H1 (cell line): ENCODE results near the gene TXK. TPM values are rescaled to one million over a fixed set of nuclear protein-coding genes. Genes with fewer than 3 reads are reported as not detected.

Experiments
- CTCF ChIA-PET: fragments of 300-600 bp; sonication (Branson Sonifier 250); formaldehyde crosslinking; loops from one replicate; lab custom pipeline; 2021; ENCODE audit not compliant: partially characterized antibody; lab: Charles Lee
- POLR2A ChIA-PET: fragments of 300-600 bp; sonication (Branson Sonifier 250); formaldehyde crosslinking; loops from one replicate; lab custom pipeline; 2021; ENCODE audit warnings: inconsistent platforms; ENCODE audit not compliant: partially characterized antibody; lab: Charles Lee
- DNase-seq, 2 experiments: peaks; one replicate each; pipeline versions ENCODE4 v3.0.0 to v3.0.0-alpha.2; 2010 to 2022; ENCODE audit warnings: low spot score in 2 of 2, low read depth in 1 of 2, mixed read lengths in 1 of 2
- FAIRE-seq: peaks from 2 replicates; lab custom pipeline; 2011; peaks lifted over from hg19 to GRCh38; lab: Jason Lieb, UNC
- H2AFZ ChIP-seq: 2 replicates; pipeline ENCODE4 v1.8.1; 2012; ENCODE audit warnings: low read length, inconsistent platforms
- H2AK5ac ChIP-seq: 2 replicates; pipeline ENCODE4 v1.6.1; 2013; ENCODE audit warnings: low read depth, low read length
- H2BK120ac ChIP-seq: replicated peaks from 2 replicates; pipeline ENCODE3; 2013; ENCODE audit warnings: low read depth, low read length, inconsistent platforms
- H2BK12ac ChIP-seq: 2 replicates; pipeline ENCODE4 v1.6.1; 2013; ENCODE audit warnings: low read depth, low read length
- H2BK15ac ChIP-seq: 2 replicates; pipeline ENCODE4 v1.6.1; 2013; ENCODE audit warnings: low read length
- H2BK20ac ChIP-seq: 2 replicates; pipeline ENCODE4 v1.6.1; 2013; ENCODE audit warnings: low read length
- H2BK5ac ChIP-seq: 2 replicates; pipeline ENCODE4 v1.6.1; 2013; ENCODE audit warnings: low read depth, low read length
- H3K14ac ChIP-seq: 2 replicates; pipeline ENCODE4 v1.6.1; 2013; ENCODE audit warnings: inconsistent platforms; ENCODE audit not compliant: insufficient read length
- H3K18ac ChIP-seq: 2 replicates; pipeline ENCODE4 v1.6.1; 2013; ENCODE audit warnings: low read length; ENCODE audit errors: extremely low read depth
- H3K23ac ChIP-seq: 2 replicates; pipeline ENCODE4 v1.6.1; 2013; ENCODE audit warnings: inconsistent platforms; ENCODE audit not compliant: insufficient read length
- H3K23me2 ChIP-seq: 2 replicates; pipeline ENCODE4 v1.6.1; 2013; ENCODE audit warnings: low read depth, low read length
- H3K27ac ChIP-seq: 2 replicates; pipeline ENCODE4 v1.6.1; 2011; ENCODE audit warnings: low read depth, low read length, inconsistent platforms
- H3K27me3 ChIP-seq, 4 experiments: replicated peaks in 1 of 4; 1 replicate in 1 of 4; 2 replicates in 3 of 4; pipeline versions ENCODE4 v1.6.1 to v1.8.1; 2011 to 2013; ENCODE audit warnings: low read length in 3 of 4, mild to moderate bottlenecking in 3 of 4, inconsistent platforms in 2 of 4, mixed read lengths in 2 of 4, moderate library complexity in 1 of 4; ENCODE audit not compliant: control insufficient read depth in 3 of 4, insufficient read depth in 3 of 4; ENCODE audit errors: extremely low read depth in 1 of 4
- H3K36me3 ChIP-seq, 4 experiments: 2 replicates each; pipeline versions ENCODE4 v1.6.1 to v1.8.1; 2011 to 2013; ENCODE audit warnings: mild to moderate bottlenecking in 4 of 4, low read length in 3 of 4, moderate library complexity in 2 of 4, control low read depth in 1 of 4, inconsistent platforms in 1 of 4; ENCODE audit not compliant: insufficient read depth in 4 of 4, control insufficient read depth in 2 of 4
- H3K4ac ChIP-seq: replicated peaks from 2 replicates; pipeline ENCODE3; 2013; ENCODE audit warnings: low read length, low read depth, mixed read lengths, inconsistent platforms; ENCODE audit not compliant: insufficient read length
- H3K4me1 ChIP-seq, 4 experiments: replicated peaks in 1 of 4; 1 replicate in 1 of 4; 2 replicates in 3 of 4; pipeline versions ENCODE4 v1.6.1 to v1.8.1; 2011 to 2013; ENCODE audit warnings: low read length in 3 of 4, inconsistent platforms in 2 of 4, mixed read lengths in 1 of 4; ENCODE audit not compliant: insufficient read depth in 4 of 4, control insufficient read depth in 3 of 4
- H3K4me2 ChIP-seq, 2 experiments: 2 replicates each; pipeline versions ENCODE4 v1.6.1 to v1.8.1; 2011 to 2013; ENCODE audit warnings: low read depth in 2 of 2, low read length in 2 of 2, control low read depth in 1 of 2, inconsistent platforms in 1 of 2, mild to moderate bottlenecking in 1 of 2; ENCODE audit not compliant: insufficient read depth in 1 of 2
- H3K4me3 ChIP-seq, 4 experiments: fragments of 200-600, 300-600 bp in 1 of 4; sonication (generic), shearing (Covaris generic), sonication (Bioruptor Twin) in 1 of 4; 2 replicates each; pipeline versions ENCODE4 v1.5.1 to v1.8.1; 2011 to 2016; ENCODE audit warnings: low read length in 4 of 4, low read depth in 3 of 4, control low read depth in 2 of 4, inconsistent platforms in 2 of 4, mild to moderate bottlenecking in 2 of 4, mixed read lengths in 1 of 4, moderate library complexity in 1 of 4; ENCODE audit not compliant: insufficient read depth in 2 of 4; ENCODE audit errors: extremely low read depth in 1 of 4
- H3K56ac ChIP-seq: replicated peaks from 2 replicates; pipeline ENCODE3; 2013; ENCODE audit warnings: low read depth, mild to moderate bottlenecking, mixed read lengths, low read length, inconsistent platforms; ENCODE audit not compliant: insufficient read length
- H3K79me1 ChIP-seq: 2 replicates; pipeline ENCODE4 v1.6.1; 2013; ENCODE audit warnings: low read depth, low read length, control low read depth
- H3K79me2 ChIP-seq, 2 experiments: 2 replicates each; pipeline versions ENCODE4 v1.6.1 to v1.8.1; 2012 to 2013; ENCODE audit warnings: low read length in 2 of 2, mild to moderate bottlenecking in 2 of 2, inconsistent platforms in 1 of 2; ENCODE audit not compliant: insufficient read depth in 2 of 2, control insufficient read depth in 1 of 2
- H3K9ac ChIP-seq, 4 experiments: replicated peaks in 1 of 4; 1 replicate in 1 of 4; 2 replicates in 3 of 4; pipeline versions ENCODE4 v1.6.1 to v1.8.1; 2011 to 2013; ENCODE audit warnings: low read depth in 3 of 4, low read length in 3 of 4, control low read depth in 2 of 4, mild to moderate bottlenecking in 2 of 4, moderate library complexity in 2 of 4, inconsistent platforms in 1 of 4; ENCODE audit errors: extremely low read depth in 1 of 4
- H3K9me3 ChIP-seq, 2 experiments: 2 replicates each; pipeline versions ENCODE4 v1.6.1 to v1.8.1; 2012 to 2013; ENCODE audit warnings: mild to moderate bottlenecking in 2 of 2, moderate library complexity in 2 of 2, control low read depth in 1 of 2, inconsistent platforms in 1 of 2, low read depth in 1 of 2, low read length in 1 of 2, mixed read lengths in 1 of 2; ENCODE audit not compliant: insufficient read depth in 2 of 2
- H4K20me1 ChIP-seq, 2 experiments: replicated peaks in 1 of 2; 2 replicates each; pipeline versions ENCODE3 to v1.8.1; 2011 to 2013; ENCODE audit warnings: inconsistent platforms in 2 of 2, low read length in 2 of 2, mild to moderate bottlenecking in 1 of 2; ENCODE audit not compliant: insufficient read depth in 2 of 2, control insufficient read depth in 1 of 2
- H4K5ac ChIP-seq: 2 replicates; pipeline ENCODE4 v1.6.1; 2013; ENCODE audit warnings: low read length, low read depth, mixed read lengths, inconsistent platforms; ENCODE audit not compliant: insufficient read length
- H4K8ac ChIP-seq: 2 replicates; pipeline ENCODE4 v1.8.0; 2013; ENCODE audit warnings: mild to moderate bottlenecking, moderate library complexity, low read length, inconsistent platforms; ENCODE audit not compliant: insufficient read depth; ENCODE audit errors: extremely low read depth
- H4K91ac ChIP-seq: replicated peaks from 2 replicates; pipeline ENCODE3; 2013; ENCODE audit warnings: low read length, mixed read lengths, inconsistent platforms; ENCODE audit not compliant: insufficient read length
- EGR1 ChIP-seq: IDR thresholded peaks from 2 replicates; pipeline ENCODE4 v1.6.1; 2011; ENCODE audit warnings: low read depth, low read length, borderline replicate concordance
- KDM5A ChIP-seq: fragments of 200-600 bp; IDR thresholded peaks from 2 replicates; pipeline ENCODE4 v1.7.1; 2012; ENCODE audit warnings: mild to moderate bottlenecking, low read length, inconsistent platforms, mixed read lengths
- polyA plus RNA-seq, 7 experiments: library from polyadenylated mRNA; depleted of rRNA in 3 of 7; stranded (reverse) in 5 of 7; unstranded in 2 of 7; fragments of >200 nt in 5 of 7; fragments of 200-250 nt in 2 of 7; gene quantifications; 1 replicate in 5 of 7; 2 replicates in 1 of 7; 4 replicates in 1 of 7; pipeline versions ENCODE4 v1.2.1 to v1.2.3, GENCODE V29; 2011 to 2013; ENCODE audit warnings: missing spikeins in 2 of 7, mixed read lengths in 2 of 7
- total RNA-seq: library from RNA; stranded (reverse); fragmentation: NEBNext Ultra II Directional; extraction: Animal tissue kit (Norgen Biotek cat#: 25700); gene quantifications from 2 replicates; pipeline ENCODE4 v1.2.1, GENCODE V29; 2021

TXK gene
- total and polyA plus RNA-seq, 2 of the 8 experiments (the other 6 are each of a cell fraction or from before 2014, with no cell fraction given), result not detected

- CTCF ChIA-PET, result interaction anchor here (2.0 kb wide), 1 partner anchor 10 kb away, joined by 8 read pairs; no protein-coding TSS in a partner anchor
These were observed 14.4 kb downstream of the TXK start for GRCh38 chr4:48119646-48120045.

More at GRCh38 chr4:48119646-48120045, 14.4 kb downstream of the TXK start:
- H2BK15ac ChIP-seq, result no peak overlapping the region
- no peak overlapping the region for H3K23ac ChIP-seq
- no peaks in the 10 kb centered on the region for H4K20me1 ChIP-seq
- H3K4me3 ChIP-seq, result no peak overlapping the region
- H4K8ac ChIP-seq, result no peak overlapping the region
- H2BK12ac ChIP-seq, result no peak overlapping the region
- no peak overlapping the region for H2AFZ ChIP-seq
- POLR2A ChIA-PET, result no interaction called here
- H3K79me1 ChIP-seq, result no peaks in the 10 kb centered on the region
- peaks cover 0 to 2% (median 0%) of the 10 kb centered on the region in 4 experiments; a peak in 1 of 7 replicates for H3K4me1 ChIP-seq
- no peaks in the 10 kb centered on the region for H3K9me3 ChIP-seq
- FAIRE-seq (no peak), DNase-seq (no peak)
- H4K5ac ChIP-seq, result no peak overlapping the region
- H3K14ac ChIP-seq, result no peak overlapping the region
- no peak overlapping the region for H2BK5ac ChIP-seq
- no peaks in the 10 kb centered on the region for H3K23me2 ChIP-seq
- no peak overlapping the region for H3K27ac ChIP-seq
- H3K27me3 ChIP-seq, result no peaks in the 10 kb centered on the region
- TF ChIP-seq KDM5A (no peak), EGR1 (no peak)
- no peak overlapping the region for H3K18ac ChIP-seq
- H2BK120ac ChIP-seq, result no peak overlapping the region
- no peak overlapping the region for H2AK5ac ChIP-seq
- H3K9ac ChIP-seq, result no peak overlapping the region
- H3K4ac ChIP-seq, result no peak overlapping the region
- H3K36me3 ChIP-seq, result no peaks in the 10 kb centered on the region
- H3K4me2 ChIP-seq, result no peak overlapping the region
- H3K79me2 ChIP-seq, result no peaks in the 10 kb centered on the region
- no peak overlapping the region for H3K56ac ChIP-seq
- no peak overlapping the region for H4K91ac ChIP-seq
- no peak overlapping the region for H2BK20ac ChIP-seq
